ENCODE data around the gene CTNNA2.

The CTNNA2 gene

GRCh38 chr2:80222644-80223043 lies 709.8 kb downstream of the CTNNA2 start:
- TF ChIP-seq POLR2AphosphoS5 (IDR thresholded peaks at IDR 0.05; ENCODE audit: low read depth, low read length) (no peak), REST (IDR thresholded peaks at IDR 0.05; ENCODE audit: insufficient read depth in 1 of 2, low read depth in 2 of 2, low read length in 2 of 2) (no peak), TAF1 (IDR thresholded peaks at IDR 0.05; ENCODE audit: borderline replicate concordance, insufficient read depth, low read length) (no peak), SIN3A (IDR thresholded peaks at IDR 0.05; ENCODE audit: borderline replicate concordance, insufficient read depth, low read length) (no peak), FOXP2 (optimal IDR thresholded peaks at IDR 0.05; ENCODE audit: borderline replicate concordance, extremely low read depth, extremely low read length, insufficient read depth) (no peak)

- no peak for TF ChIP-seq POLR2AphosphoS5 (IDR thresholded peaks at IDR 0.05; ENCODE audit: low read depth, low read length)
- no peak for TF ChIP-seq SIN3A (IDR thresholded peaks at IDR 0.05; ENCODE audit: borderline replicate concordance, insufficient read depth, low read length)
- no peak for TF ChIP-seq REST (IDR thresholded peaks at IDR 0.05; ENCODE audit: insufficient read depth in 1 of 2, low read depth in 2 of 2, low read length in 2 of 2)
- no peak for TF ChIP-seq TAF1 (IDR thresholded peaks at IDR 0.05; ENCODE audit: borderline replicate concordance, insufficient read depth, low read length)
- TF ChIP-seq FOXP2 (optimal IDR thresholded peaks at IDR 0.05; ENCODE audit: borderline replicate concordance, extremely low read depth, extremely low read length, insufficient read depth), result no peak
These were observed 718.6 kb downstream of the CTNNA2 start for GRCh38 chr2:80231421-80231820.

GRCh38 chr2:80233333-80233732 lies 720.5 kb downstream of the CTNNA2 start:
- TF ChIP-seq SIN3A (IDR thresholded peaks at IDR 0.05; ENCODE audit: borderline replicate concordance, insufficient read depth, low read length), result no peak
- no peak for TF ChIP-seq TAF1 (IDR thresholded peaks at IDR 0.05; ENCODE audit: borderline replicate concordance, insufficient read depth, low read length)
- TF ChIP-seq REST (IDR thresholded peaks at IDR 0.05; ENCODE audit: insufficient read depth in 1 of 2, low read depth in 2 of 2, low read length in 2 of 2), result no peak
- no peak for TF ChIP-seq FOXP2 (optimal IDR thresholded peaks at IDR 0.05; ENCODE audit: borderline replicate concordance, extremely low read depth, extremely low read length, insufficient read depth)
- no peak for TF ChIP-seq POLR2AphosphoS5 (IDR thresholded peaks at IDR 0.05; ENCODE audit: low read depth, low read length)

- TF ChIP-seq SIN3A (IDR thresholded peaks at IDR 0.05; ENCODE audit: borderline replicate concordance, insufficient read depth, low read length) (no peak), REST (IDR thresholded peaks at IDR 0.05; ENCODE audit: insufficient read depth in 1 of 2, low read depth in 2 of 2, low read length in 2 of 2) (no peak), TAF1 (IDR thresholded peaks at IDR 0.05; ENCODE audit: borderline replicate concordance, insufficient read depth, low read length) (no peak)
These were observed 726.0 kb downstream of the CTNNA2 start for GRCh38 chr2:80238692-80239469.
